NCI-H1694 treated with DMSO at 0.1 percent for 48 hours (cell line): Measurements from ENCODE around the gene SIM2.

Experiments used
- DNase-seq: peaks from one replicate; lab custom pipeline; 2025; lab: John Stamatoyannopoulos, UW

The SIM2 gene

GRCh38 chr21:36738489-36739126 is 39.7 kb downstream of the SIM2 start:
- DNase-seq: no peak

GRCh38 chr21:36741506-36741905 is 42.6 kb downstream of the SIM2 start:
- DNase-seq: no peak

- DNase-seq: no peak
Observed at GRCh38 chr21:36743008-36743407, 44.1 kb downstream of the SIM2 start.

GRCh38 chr21:36743446-36743845 is 44.5 kb downstream of the SIM2 start:
- DNase-seq: no peak

GRCh38 chr21:36744190-36744559 is 45.3 kb downstream of the SIM2 start:
- no peak for DNase-seq

GRCh38 chr21:36744560-36745231 is 45.8 kb downstream of the SIM2 start:
- DNase-seq: no peak

- no peak for DNase-seq
Observed at GRCh38 chr21:36745459-36745858, 46.5 kb downstream of the SIM2 start.

- DNase-seq: no peak
Observed at GRCh38 chr21:36747041-36747814, 48.3 kb downstream of the SIM2 start.

GRCh38 chr21:36747815-36748383 is 49.0 kb downstream of the SIM2 start:
- DNase-seq: no peak

- DNase-seq: no peak
Observed at GRCh38 chr21:36749935-36750575, 51.1 kb downstream of the SIM2 start.

GRCh38 chr21:36750576-36750959 is 51.7 kb downstream of the SIM2 start:
- no peak for DNase-seq

GRCh38 chr21:36751383-36751782 is 52.5 kb downstream of the SIM2 start:
- no peak for DNase-seq

GRCh38 chr21:36753556-36753955 is 54.6 kb downstream of the SIM2 start:
- DNase-seq: no peak

GRCh38 chr21:36754241-36754898 is 55.5 kb downstream of the SIM2 start:
- no peak for DNase-seq

- no peak for DNase-seq
Observed at GRCh38 chr21:36756527-36756926, 57.6 kb downstream of the SIM2 start.

- no peak for DNase-seq
Observed at GRCh38 chr21:36757196-36757595, 58.3 kb downstream of the SIM2 start.

GRCh38 chr21:36759348-36760083 is 60.6 kb downstream of the SIM2 start:
- no peak for DNase-seq

GRCh38 chr21:36761685-36762084 is 62.8 kb downstream of the SIM2 start:
- DNase-seq: no peak

GRCh38 chr21:36762642-36763041 is 63.7 kb downstream of the SIM2 start:
- DNase-seq: no peak

- DNase-seq: no peak
Observed at GRCh38 chr21:36763305-36763704, 64.4 kb downstream of the SIM2 start.

- no peak for DNase-seq
Observed at GRCh38 chr21:36765229-36765628, 66.3 kb downstream of the SIM2 start.
